Astrocyte (in vitro differentiated cells and primary cell): ENCODE measurements around the gene HBB. TPM values are rescaled to one million over a fixed set of nuclear protein-coding genes. Genes with fewer than 3 reads are reported as not detected.

Experiments
- DNase-seq: peaks from one replicate; pipeline ENCODE4 v3.0.0-alpha.2; 2010; ENCODE audit warnings: low read depth
- FAIRE-seq: peaks from 2 replicates; lab custom pipeline; 2011; peaks lifted over from hg19 to GRCh38; lab: Jason Lieb, UNC
- H2AFZ ChIP-seq: 2 replicates; pipeline ENCODE4 v1.6.0; 2012; ENCODE audit warnings: low read depth, low read length, inconsistent platforms
- H3K27ac ChIP-seq: 2 replicates; pipeline ENCODE4 v1.5.1; 2011; ENCODE audit warnings: low read depth, low read length, inconsistent platforms
- H3K27me3 ChIP-seq: 2 replicates; pipeline ENCODE4 v1.6.0; 2011; ENCODE audit warnings: low read length, inconsistent platforms; ENCODE audit not compliant: insufficient read depth
- H3K36me3 ChIP-seq: 2 replicates; pipeline ENCODE4 v1.5.1; 2011; ENCODE audit warnings: low read length, inconsistent platforms; ENCODE audit not compliant: insufficient read depth
- H3K4me1 ChIP-seq: 2 replicates; pipeline ENCODE4 v1.5.1; 2011; ENCODE audit warnings: low read length, inconsistent platforms; ENCODE audit not compliant: insufficient read depth
- H3K4me2 ChIP-seq: 2 replicates; pipeline ENCODE4 v1.6.0; 2012; ENCODE audit warnings: low read length, inconsistent platforms
- H3K4me3 ChIP-seq: 2 replicates; pipeline ENCODE4 v1.5.1; 2011; ENCODE audit warnings: low read depth, mild to moderate bottlenecking, low read length, inconsistent platforms; ENCODE audit not compliant: insufficient read depth
- H3K79me2 ChIP-seq: 2 replicates; pipeline ENCODE4 v1.6.0; 2012; ENCODE audit warnings: mild to moderate bottlenecking, low read length, inconsistent platforms; ENCODE audit not compliant: insufficient read depth
- H3K9ac ChIP-seq: 2 replicates; pipeline ENCODE4 v1.6.0; 2012; ENCODE audit warnings: mild to moderate bottlenecking, low read length, inconsistent platforms
- H3K9me3 ChIP-seq: 2 replicates; pipeline ENCODE4 v1.5.1; 2012; ENCODE audit warnings: low read depth, mild to moderate bottlenecking, low read length, inconsistent platforms; ENCODE audit not compliant: insufficient read depth
- H4K20me1 ChIP-seq: 2 replicates; pipeline ENCODE4 v1.6.0; 2012; ENCODE audit warnings: low read length, inconsistent platforms; ENCODE audit not compliant: insufficient read depth
- H3K27ac Mint-ChIP-seq: one replicate; pipeline ENCODE4 v1.8.0; 2021; ENCODE audit warnings: mild to moderate bottlenecking, mixed read lengths; ENCODE audit not compliant: unreplicated experiment
- H3K27me3 Mint-ChIP-seq: one replicate; pipeline ENCODE4 v1.8.0; 2021; ENCODE audit warnings: low read depth, mixed read lengths; ENCODE audit not compliant: unreplicated experiment
- H3K36me3 Mint-ChIP-seq: one replicate; pipeline ENCODE4 v1.8.0; 2021; ENCODE audit warnings: low read depth, mixed read lengths; ENCODE audit not compliant: unreplicated experiment
- H3K4me1 Mint-ChIP-seq: one replicate; pipeline ENCODE4 v1.8.0; 2021; ENCODE audit warnings: low read depth, mixed read lengths; ENCODE audit not compliant: unreplicated experiment
- H3K4me3 Mint-ChIP-seq: one replicate; pipeline ENCODE4 v1.8.0; 2021; ENCODE audit warnings: mild to moderate bottlenecking, moderate library complexity, mixed read lengths; ENCODE audit not compliant: unreplicated experiment
- H3K9me3 Mint-ChIP-seq: one replicate; pipeline ENCODE4 v1.8.0; 2021; ENCODE audit warnings: mild to moderate bottlenecking, mixed read lengths; ENCODE audit not compliant: unreplicated experiment
- EZH2 ChIP-seq: IDR thresholded peaks from 2 replicates; pipeline ENCODE4 v1.6.1; 2012; ENCODE audit warnings: mild to moderate bottlenecking, low read length, inconsistent platforms; ENCODE audit not compliant: insufficient read depth
- total RNA-seq: library from RNA; stranded (reverse); gene quantifications from 2 replicates; pipeline ENCODE4 v1.2.1, GENCODE V29; 2021
- TF ChIP-seq, protein P1 (sequence below): IDR thresholded peaks from 2 replicates; pipeline ENCODE4 v1.5.1; 2011; ENCODE audit warnings: low read depth, mild to moderate bottlenecking, inconsistent platforms, low read length, moderate library complexity; ENCODE audit not compliant: insufficient read depth

HBB gene
- total RNA-seq, 1 donor from 2014 or later = not detected

GRCh38 chr11:5235364-5236095 lies 8.7 kb upstream of the HBB start:
- H3K27ac Mint-ChIP-seq = no peak overlapping the region
- H3K79me2 ChIP-seq = no peaks in the 10 kb centered on the region
- H3K36me3 Mint-ChIP-seq = no peaks in the 10 kb centered on the region
- H3K27me3 ChIP-seq = no peaks in the 10 kb centered on the region
- no peak overlapping the region for H3K27ac ChIP-seq
- H3K4me3 ChIP-seq = no peak overlapping the region
- H3K9me3 ChIP-seq = no peaks in the 10 kb centered on the region
- H3K4me2 ChIP-seq = no peak overlapping the region
- H3K27me3 Mint-ChIP-seq = peaks cover 1% of the 10 kb centered on the region
- H3K4me1 ChIP-seq = no peaks in the 10 kb centered on the region
- FAIRE-seq = no peak
- no peaks in the 10 kb centered on the region for H4K20me1 ChIP-seq
- no peaks in the 10 kb centered on the region for H3K9me3 Mint-ChIP-seq
- no peak for DNase-seq
- no peak overlapping the region for H2AFZ ChIP-seq
- no peaks in the 10 kb centered on the region for H3K36me3 ChIP-seq
- no peak overlapping the region for H3K9ac ChIP-seq
- H3K4me1 Mint-ChIP-seq = peaks cover 6% of the 10 kb centered on the region
- no peak overlapping the region for H3K4me3 Mint-ChIP-seq
- TF ChIP-seq, protein P1, sequence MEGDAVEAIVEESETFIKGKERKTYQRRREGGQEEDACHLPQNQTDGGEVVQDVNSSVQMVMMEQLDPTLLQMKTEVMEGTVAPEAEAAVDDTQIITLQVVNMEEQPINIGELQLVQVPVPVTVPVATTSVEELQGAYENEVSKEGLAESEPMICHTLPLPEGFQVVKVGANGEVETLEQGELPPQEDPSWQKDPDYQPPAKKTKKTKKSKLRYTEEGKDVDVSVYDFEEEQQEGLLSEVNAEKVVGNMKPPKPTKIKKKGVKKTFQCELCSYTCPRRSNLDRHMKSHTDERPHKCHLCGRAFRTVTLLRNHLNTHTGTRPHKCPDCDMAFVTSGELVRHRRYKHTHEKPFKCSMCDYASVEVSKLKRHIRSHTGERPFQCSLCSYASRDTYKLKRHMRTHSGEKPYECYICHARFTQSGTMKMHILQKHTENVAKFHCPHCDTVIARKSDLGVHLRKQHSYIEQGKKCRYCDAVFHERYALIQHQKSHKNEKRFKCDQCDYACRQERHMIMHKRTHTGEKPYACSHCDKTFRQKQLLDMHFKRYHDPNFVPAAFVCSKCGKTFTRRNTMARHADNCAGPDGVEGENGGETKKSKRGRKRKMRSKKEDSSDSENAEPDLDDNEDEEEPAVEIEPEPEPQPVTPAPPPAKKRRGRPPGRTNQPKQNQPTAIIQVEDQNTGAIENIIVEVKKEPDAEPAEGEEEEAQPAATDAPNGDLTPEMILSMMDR = no peak
- no peak for TF ChIP-seq EZH2

DNA sequence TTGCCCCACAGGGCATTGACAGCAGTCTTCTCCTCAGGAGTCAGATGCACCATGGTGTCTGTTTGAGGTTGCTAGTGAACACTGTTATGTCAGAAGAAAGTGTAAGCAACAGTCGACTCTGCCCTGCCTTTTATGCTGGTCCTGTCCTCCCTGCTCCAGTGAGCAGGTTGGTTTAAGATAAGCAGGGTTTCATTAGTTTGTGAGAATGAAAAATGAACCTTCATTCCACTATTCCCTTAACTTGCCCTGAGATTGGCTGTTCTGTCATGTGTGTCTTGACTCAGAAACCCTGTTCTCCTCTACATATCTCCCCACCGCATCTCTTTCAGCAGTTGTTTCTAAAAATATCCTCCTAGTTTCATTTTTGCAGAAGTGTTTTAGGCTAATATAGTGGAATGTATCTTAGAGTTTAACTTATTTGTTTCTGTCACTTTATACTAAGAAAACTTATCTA lies 7.5 kb upstream of the HBB start, which contains the start of gene HBD:
Gene HBD (minus strand): TSS at position 103 of the 454 bp plus-strand sequence. CDS start 50 bp downstream, at position 53.
- TF ChIP-seq, protein P1 = no peak
- TF ChIP-seq EZH2 = no peak
- H3K9ac ChIP-seq = no peak within 1 kb of the TSS
- H3K27ac Mint-ChIP-seq = no peak within 1 kb of the TSS
- H3K4me1 ChIP-seq = no peaks in the 10 kb centered on the region
- no peak within 1 kb of the TSS for H3K27ac ChIP-seq
- no peak within 1 kb of the TSS for H3K4me3 Mint-ChIP-seq
- no peaks in the 10 kb centered on the region for H3K9me3 Mint-ChIP-seq
- no peaks in the 10 kb centered on the region for H3K36me3 Mint-ChIP-seq
- DNase-seq (peak; percentile 52), FAIRE-seq (no peak)
- H2AFZ ChIP-seq = no peak within 1 kb of the TSS
- no peak within 1 kb of the TSS for H3K4me3 ChIP-seq
- peaks cover 1% of the 10 kb centered on the region for H3K27me3 Mint-ChIP-seq
- H3K79me2 ChIP-seq = no peaks in the 10 kb centered on the region
- H3K4me1 Mint-ChIP-seq = peaks cover 6% of the 10 kb centered on the region
- no peaks in the 10 kb centered on the region for H3K9me3 ChIP-seq
- H3K27me3 ChIP-seq = no peaks in the 10 kb centered on the region
- H3K4me2 ChIP-seq = no peak within 1 kb of the TSS
- H3K36me3 ChIP-seq = no peaks in the 10 kb centered on the region
- H4K20me1 ChIP-seq = no peaks in the 10 kb centered on the region

DNA sequence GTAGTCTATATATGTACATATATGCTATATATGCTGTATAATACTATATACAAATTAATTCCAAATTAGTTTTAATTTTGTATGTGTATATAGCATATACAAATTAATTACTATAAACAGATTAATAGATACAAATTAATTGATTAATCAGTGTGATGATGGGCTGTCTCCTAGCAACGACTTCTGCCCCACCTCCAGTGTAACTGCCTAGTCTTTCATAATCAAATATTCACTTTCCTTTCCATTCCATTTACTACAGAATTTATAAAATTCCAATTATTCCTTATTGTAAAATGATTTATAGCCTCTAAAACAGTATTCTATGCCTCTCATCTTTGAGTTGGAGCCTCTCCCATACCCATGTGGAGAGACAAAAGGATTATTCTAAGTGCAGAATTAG lies 6.4 kb upstream of the HBB start:
- H3K36me3 ChIP-seq = no peaks in the 10 kb centered on the region
- FAIRE-seq (no peak), DNase-seq (no peak)
- H3K9me3 Mint-ChIP-seq = no peaks in the 10 kb centered on the region
- H3K79me2 ChIP-seq = no peaks in the 10 kb centered on the region
- TF ChIP-seq EZH2 = no peak
- TF ChIP-seq, protein P1 = no peak
- no peak overlapping the region for H3K27ac Mint-ChIP-seq
- H2AFZ ChIP-seq = no peak overlapping the region
- H3K4me1 Mint-ChIP-seq = peaks cover 6% of the 10 kb centered on the region
- no peaks in the 10 kb centered on the region for H3K9me3 ChIP-seq
- no peaks in the 10 kb centered on the region for H3K27me3 ChIP-seq
- no peaks in the 10 kb centered on the region for H3K36me3 Mint-ChIP-seq
- H3K4me3 Mint-ChIP-seq = no peak overlapping the region
- H3K9ac ChIP-seq = no peak overlapping the region
- no peaks in the 10 kb centered on the region for H4K20me1 ChIP-seq
- H3K27ac ChIP-seq = no peak overlapping the region
- no peak overlapping the region for H3K4me3 ChIP-seq
- H3K4me2 ChIP-seq = no peak overlapping the region
- H3K4me1 ChIP-seq = no peaks in the 10 kb centered on the region
- peaks cover 1% of the 10 kb centered on the region for H3K27me3 Mint-ChIP-seq
